NCI-H2227 (cell line): ENCODE data around the gene TMEM184A.
"Not testable (repeated sequence)": the region's sequence is repeated elsewhere in the genome, so short reads cannot be mapped to it uniquely, and the experiment has no call there.

ENCODE experiments used
- DNase-seq: peaks from one replicate; lab custom pipeline; 2025; ENCODE audit not compliant: unreplicated experiment; lab: John Stamatoyannopoulos, UW

The TMEM184A gene

DNA sequence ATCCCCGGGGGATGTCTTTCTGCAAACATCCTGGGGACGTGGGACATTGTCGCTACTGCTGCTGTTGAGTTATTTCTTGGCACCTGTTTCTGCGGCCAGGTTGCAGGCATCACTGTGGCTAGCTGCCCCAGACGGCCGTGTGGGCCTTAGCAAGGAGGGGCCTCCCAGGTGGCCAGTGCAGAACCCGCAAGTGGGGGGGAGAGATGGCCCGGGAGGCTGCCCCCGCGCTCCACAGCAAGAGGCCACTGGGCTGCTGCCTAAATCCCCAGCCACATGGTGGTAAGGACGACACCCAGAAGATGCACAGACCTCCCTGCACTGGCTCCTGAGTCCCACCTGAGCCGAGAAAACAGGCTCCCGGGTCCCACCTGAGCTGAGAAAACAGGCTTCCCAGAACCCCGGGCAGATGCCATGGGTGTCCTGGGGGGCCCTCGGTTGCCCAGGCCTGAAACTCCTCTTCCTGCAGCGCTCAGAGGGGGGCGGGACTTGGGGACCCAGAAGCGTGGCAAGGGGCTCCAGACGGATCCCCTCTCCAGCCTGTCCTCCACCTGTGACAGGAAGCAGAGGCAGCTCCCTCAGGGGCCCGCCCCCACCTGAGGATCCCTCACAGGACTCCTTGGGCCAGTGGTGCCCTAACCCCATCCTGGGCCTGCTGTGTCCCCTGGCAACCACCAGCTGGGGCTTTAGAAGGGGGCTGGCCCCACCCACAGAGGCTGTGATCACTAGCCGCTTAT lies 26.5 kb downstream of the TMEM184A start:
- no peak for DNase-seq

DNA sequence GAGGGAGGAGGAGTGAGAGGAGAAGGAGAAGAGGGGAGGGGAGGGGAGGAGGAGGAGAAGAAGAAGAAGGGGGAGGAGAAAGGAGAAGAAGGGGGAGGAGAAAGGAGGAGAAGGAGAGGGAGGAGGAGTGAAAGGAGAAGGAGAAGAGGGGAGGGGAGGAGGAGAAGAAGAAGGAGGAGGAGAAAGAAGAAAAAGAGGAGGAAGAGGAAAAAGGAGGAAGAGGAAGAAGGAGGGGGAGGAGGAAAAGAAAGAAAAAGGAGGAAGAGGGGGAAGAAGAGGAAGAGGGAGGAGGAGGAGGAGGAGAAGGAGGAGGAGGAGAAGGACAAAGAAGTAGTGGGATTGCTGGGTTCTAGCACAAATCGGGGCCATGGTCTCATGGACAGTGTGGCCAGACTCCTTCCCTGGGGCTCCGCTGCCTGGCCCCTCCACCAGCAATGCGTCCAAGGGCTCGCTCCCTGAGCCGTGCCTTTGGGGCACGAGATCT lies 29.7 kb downstream of the TMEM184A start:
- DNase-seq: no peak

DNA sequence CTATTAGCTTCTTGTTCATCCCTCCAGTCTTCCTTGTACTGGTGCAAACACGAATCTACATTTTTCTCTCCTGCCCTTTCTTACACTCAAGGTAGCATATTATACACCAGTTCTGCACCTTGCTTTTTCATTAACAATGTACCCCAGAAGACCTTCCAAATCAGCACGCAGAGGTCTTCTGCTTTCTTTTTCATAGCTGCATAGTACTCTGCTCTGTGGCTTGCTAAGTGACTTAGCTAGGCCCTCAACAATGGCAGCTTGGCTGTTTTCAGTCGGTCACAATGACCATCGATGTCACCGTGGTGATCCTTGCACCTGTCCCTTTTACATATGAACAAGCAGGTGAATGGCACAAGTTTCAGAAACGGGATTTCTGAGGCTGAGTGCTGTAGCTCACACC lies 30.6 kb downstream of the TMEM184A start:
- no peak for DNase-seq

DNA sequence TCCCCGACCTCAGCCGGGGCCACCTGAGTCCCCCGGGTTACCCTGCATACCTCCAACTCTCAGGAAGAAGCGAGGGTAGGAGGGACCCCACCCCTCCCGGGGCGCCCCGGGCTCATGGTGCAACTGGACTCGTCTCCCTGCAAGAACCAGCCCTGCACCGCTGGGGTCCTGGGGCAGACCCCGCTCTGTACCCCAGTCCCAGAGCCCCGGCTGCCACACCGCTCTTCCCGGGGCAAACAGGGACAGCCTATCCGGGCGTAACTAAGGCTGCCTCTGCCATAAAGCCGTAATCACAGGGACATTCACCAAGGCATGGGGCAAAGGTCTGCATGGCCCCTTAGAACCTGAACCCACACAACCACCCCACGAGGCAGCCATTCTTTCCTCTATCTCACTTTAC lies 32.2 kb downstream of the TMEM184A start:
- no peak for DNase-seq

DNA sequence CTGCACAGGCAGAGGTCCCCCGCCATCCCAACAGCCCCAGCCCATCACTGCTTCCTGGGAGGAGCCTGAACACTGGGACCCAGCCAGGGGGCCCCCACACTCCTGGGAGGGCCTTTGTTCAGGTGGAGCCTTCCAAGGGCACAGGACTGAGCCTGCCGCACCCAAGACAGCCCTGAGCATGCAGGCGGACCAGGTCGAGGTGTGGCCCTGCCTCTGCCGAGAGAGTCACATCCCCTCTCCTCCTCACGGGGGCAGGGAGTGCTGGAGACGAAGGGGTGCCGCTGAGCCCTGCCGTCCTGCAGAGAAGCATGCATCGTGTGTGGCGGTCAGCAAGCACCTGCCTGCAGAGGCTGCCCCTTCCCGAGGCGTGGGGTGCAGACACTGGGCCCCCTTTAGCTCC lies 32.8 kb downstream of the TMEM184A start:
- DNase-seq: no peak

DNA sequence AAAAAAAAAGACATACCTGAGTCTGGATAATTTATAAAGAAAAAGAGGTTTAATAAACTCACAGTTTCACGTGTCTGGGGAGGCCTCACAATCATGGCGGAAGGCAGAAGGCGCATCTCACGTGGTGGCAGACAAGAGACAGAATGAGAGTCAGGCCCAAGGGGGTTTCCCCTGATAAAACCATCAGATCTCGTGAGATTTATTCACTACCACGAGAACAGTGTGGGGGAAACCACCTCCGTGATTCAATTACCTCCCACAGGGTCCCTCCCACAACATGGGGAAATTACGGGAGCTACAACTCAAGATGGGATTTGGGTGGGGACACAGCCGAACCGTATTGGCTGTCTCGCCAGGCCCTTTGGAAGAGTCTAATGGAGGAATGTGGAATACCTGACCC lies 34.5 kb downstream of the TMEM184A start:
- DNase-seq: no peak

DNA sequence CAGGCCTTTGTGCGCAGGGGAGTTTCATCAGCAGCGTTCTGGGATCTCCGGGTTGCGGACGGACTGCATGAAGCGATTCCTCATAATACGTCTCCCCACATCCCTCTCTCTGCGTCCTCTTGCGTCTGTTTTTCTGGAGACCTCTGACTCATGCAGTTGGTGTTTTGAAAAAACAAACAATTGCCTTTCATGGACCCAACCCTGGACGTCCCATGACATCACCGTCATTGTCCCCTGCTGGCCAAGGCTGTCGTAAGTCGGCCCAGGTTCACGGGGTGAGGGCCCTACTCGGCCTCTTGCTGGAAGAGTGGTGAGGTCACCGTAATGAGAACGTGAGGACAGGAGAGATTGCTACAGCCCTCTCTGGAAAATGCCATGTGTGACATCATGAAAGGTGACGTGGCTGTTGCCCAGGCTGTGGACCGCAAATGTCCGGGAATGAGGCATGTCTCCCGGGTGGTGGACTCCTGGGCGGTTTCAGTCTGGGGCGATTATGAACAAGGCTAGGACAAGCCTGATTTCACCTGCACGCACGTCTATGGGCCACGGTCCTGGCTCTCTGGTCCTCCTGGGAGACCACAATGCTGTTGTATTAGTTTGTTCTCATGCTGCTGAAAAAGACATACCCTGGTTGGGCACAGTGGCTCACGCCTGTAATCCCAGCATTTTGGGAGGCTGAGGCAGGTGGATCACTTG lies 35.3 kb downstream of the TMEM184A start:
- no peak for DNase-seq

DNA sequence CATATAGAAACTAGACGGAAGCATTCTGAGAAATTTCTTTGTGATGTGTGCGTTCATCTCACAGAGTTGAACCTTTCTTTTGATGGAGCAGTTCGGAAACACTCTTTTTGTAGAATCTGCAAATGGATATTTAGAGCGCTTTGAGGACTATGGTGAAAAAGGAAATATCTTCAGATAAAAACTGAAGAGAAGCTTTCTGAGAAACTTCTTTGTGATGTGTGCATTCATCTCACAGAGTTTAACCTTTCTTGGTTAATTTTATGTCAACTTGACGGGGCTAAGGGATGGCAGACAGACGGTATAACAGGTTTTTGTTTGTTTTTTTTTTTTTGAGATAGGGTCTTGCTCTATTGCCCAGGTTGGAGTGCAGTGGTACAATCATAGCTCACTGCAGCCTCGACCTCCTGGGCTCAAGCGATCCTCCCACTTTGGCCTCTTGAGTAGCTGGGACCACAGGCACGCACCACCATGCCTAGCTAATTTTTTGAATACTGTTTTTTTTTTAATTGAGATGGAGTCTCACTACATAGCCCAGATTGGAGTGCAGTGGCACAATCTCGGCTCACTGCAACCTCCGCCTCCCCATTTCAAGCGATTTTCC lies 36.6 kb downstream of the TMEM184A start:
- DNase-seq: not testable (repeated sequence)

DNA sequence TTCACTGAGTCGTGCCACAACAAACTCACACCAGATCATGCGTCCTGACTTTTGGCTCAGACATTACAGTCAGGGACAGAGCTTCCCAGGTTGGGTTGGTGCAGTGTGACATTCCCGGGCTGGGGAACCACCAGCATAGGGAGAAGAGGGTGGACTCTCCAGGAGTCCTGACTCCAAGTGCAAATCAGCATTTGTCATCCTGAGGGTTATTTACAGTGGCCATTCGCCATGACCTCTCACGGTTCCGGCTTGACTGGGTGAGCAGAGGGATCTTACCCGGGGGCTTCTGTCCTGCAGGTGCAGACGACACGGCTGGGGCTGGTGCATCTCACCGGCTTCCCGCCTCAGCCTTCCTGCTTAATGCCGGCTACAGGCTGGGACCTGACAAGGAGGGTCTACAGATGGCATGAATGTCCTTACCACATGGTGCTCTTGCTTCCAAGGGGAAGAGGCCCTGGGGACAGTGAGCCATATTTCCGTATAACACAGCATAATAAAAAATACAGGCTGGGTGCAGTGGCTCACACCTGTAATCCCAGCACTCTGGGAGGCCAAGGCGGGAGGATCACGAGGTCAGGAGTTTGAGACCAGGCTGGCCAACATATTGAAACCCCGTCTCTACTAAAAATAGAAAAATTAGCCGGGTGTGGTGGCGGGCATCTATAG lies 39.3 kb downstream of the TMEM184A start:
- no peak for DNase-seq

DNA sequence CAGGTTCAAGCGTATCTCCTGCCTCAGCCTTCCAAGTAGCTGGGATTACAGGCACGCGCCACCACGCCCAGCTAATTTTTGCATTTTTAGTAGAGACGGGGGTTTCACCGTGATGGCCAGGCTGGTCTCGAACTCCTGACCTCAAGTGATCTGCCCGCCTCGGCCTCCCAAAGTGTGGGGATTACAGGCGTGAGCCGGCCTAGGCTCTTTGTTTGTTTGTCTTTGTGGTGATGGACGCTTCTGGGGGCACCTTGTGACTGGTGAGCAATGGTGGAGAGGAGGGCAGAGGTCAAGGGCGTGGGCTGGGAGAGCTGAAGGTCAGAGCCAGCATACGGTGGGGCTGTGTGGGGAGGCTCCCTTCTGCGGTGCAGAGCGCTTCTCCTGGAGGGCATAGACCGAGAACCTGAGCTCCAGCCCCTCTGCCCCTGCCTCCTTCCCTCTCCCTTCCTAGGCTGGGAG lies 40.5 kb downstream of the TMEM184A start:
- not testable (repeated sequence) for DNase-seq

DNA sequence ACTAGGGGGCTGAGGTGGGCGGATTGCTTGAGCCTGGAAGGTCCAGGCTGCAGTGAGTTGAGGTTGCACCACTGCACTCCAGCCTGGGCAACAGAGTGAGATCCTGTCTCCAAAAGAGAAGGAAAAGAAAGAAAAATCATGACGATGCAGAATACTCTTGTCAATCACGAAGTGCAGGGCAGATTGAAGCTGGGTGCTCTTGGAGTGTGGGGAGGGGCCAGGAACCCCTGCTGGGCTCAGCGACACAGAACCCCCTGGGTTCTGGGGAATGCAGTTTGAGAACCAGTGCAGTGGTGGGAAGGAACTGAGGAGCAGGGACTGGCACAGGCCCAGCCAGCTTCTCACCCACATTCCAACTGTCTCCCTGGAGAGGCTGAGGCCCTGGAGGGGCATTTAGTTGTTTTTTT lies 41.0 kb downstream of the TMEM184A start:
- no peak for DNase-seq

DNA sequence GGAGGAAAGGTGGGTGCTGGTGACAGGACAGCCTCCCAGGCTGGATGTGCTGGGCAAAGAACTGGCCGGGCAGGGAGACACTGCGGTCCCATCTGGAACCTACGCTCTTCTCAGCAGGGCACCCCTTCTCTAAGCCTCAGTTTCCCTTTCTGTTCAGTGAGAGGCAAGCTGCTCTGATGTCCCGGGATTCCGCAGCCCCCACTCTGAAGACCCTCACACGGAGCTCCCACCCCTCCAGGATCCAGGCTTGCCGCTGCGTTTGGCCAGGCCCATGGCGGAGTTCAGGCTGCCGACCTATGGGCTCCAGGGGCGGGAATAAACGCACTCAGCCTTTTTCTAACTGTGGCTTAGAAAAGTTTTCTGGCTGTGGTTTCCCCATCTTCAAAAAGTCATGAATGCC lies 41.6 kb downstream of the TMEM184A start:
- DNase-seq: no peak

DNA sequence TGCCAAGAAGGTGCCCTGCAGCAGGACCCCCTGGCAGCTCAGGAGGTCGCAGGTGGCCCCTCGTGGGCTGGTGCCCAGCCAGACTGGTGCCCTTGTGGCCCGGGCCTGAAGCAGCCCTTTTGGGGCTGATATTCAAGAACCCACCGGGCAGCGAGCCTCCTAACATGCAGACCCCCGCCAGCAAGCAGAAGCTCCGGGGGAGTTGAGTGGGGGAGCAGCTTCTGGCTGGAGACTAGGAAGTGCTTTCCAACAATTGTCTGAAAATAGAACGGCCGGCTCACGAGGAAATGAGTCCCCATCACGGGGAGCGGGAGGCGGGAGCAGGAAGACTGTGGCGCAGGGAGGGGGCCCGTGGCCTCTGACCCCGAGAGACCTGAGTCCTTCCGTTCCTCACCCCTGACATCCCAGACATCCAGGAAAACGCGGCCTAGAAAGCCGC lies 42.3 kb downstream of the TMEM184A start:
- DNase-seq: no peak

DNA sequence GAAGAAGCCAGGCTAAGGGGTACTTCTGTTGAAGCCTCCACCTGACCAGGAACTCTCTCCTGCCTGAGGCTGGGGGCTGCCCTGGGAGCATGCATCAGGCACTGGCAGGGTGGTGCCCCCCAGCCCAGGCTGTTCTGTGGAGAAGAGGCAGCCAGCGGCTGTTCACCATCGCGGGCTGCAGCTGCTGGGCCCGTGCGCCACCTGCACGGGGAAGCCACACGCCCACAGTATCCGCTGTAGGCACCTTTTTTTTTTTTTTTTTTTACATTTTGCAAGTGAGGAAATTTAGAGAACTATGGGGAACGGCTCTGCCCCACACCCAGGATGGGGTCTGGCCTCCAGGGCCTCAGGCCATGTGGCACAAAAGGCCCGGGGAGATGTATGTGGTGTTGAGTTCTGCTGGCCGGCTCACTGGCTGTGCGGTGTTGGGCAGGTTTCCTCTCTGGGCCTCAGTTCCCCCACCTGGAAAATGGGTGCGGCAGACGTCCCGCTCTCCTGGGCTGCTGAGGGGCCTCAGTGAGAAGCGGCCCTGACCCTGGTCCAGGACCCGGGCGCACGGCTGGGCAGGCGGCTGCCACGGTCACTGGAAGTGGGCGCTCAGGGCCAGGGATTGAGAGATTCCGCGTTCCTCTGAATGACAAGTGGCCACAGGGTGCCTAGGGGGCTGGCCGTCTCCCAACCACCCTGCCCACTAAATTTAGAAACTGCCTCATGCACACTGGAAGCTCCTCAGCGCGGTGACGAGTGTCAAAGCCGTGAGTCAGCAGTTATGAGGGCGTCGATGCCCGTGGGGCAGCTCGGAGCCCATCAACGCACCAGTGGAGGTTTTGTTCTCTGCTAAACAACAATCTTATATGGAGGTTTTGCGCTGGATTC lies 43.0 kb downstream of the TMEM184A start:
- DNase-seq: no peak

DNA sequence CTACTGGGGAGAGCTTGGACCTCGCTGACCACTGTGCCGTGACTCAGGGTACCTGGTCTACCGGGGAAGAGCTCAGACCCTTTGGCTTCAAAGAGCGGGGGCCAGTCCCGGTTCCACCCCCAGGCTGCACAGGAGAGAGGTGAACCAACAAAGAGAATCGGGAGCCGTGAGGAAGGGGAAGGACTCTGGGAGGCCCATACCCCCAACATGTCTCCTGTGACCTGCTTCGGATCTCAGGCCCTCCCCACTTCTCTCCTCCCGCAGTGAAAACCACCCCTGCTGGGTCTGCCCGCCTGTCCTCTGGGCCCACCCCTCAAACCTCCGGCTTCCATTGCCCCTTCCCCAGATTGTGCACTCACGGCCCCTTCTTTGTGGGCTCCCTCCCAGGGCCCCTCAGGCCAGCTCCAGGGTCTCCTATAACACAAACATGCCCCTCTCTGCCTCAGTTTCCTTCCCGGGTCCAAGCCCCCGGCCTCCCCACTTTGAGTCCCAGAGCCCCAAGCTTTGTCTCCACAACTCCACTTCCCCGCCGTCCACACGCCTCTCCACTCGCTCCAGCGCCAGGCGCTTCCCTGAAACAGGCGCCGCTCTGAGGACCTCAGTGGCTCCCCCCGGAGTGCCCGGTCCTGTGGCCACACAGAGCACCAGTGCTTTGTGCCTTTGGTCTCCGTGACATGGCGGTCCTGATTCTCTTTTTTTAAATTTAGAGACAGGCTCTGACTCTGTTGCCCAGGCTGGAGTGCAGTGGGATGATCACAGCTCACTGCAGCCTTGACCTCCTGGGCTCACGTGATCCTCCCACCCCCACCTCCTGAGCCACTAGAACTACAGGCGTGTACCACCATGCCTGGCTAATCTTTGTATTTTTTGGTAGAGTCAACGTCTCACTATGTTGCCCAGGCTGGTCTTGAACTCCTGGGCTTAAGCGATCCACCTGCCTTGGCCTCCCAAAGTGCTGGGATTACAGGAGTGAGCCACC lies 44.3 kb downstream of the TMEM184A start:
- DNase-seq: no peak

DNA sequence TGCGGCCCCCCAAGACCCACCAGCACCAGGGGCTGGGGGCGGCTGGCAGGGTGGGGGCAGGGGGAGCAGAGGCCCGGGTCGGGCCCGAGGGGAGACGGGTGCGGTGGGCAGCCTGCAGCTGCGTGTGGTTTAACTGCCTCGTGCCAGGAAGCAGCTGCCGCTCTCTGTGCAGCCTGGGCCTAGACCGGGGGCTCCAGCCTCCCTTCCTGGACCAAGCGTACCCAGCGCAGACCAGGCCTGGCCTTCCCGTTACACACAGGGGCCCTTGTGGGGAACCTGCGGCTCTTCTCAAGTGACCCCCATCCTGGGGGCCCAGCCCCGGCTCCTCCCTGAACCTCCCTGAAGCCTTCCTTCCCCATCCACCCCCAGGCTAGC lies 45.2 kb downstream of the TMEM184A start:
- DNase-seq: no peak

DNA sequence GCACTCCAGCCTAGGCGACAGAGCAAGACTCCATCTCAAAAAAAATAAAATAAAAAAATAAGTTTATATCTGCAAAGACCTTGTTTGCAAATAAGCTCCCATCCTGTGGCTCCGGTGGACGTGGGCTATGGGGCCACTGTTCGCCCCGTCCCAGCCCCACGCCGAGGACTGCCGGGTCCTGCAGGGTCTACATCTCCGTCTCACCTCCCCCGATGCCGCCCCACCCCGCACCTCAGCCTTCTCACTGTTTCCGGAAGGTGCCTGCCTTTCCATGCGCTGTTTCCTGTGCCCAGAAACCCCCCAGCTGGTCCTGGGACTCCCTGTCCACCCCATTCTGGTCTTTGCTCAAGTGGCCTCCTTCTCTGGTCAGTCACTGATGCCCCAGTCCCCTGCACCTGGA lies 46.8 kb downstream of the TMEM184A start:
- no peak for DNase-seq

DNA sequence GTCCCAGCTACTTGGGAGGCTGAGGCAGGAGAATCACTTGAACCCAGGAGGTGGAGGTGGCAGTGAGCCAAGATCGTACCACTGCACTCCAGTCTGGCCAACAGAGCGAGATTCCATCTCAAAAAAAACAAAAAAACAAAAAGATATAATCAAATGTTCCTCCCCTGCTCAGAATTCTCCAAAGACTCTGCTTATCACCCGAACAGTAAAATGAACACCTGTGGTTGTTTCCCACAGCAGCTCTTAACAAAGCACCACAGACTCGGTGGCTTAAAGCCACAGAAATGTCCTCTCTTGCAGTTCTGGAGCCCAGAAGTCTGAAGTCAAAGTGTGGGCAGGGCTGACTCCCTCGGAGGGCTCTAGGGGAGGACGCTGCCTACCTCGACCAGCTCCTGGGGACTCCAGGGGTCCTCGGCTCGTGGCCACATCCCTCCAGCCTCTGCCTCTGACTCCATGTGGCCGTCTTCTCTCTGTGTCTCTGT lies 47.7 kb downstream of the TMEM184A start:
- no peak for DNase-seq
